NCI-H446 (cell line): Measurements from ENCODE around the gene CBL.
A peak's percentile ranks its signal among the peaks of the same experiment; 100 is the strongest.

Experiments used
- DNase-seq, 2 experiments: peaks; one replicate each; lab custom pipeline; 2025; lab: John Stamatoyannopoulos, UW

Gene CBL

DNA sequence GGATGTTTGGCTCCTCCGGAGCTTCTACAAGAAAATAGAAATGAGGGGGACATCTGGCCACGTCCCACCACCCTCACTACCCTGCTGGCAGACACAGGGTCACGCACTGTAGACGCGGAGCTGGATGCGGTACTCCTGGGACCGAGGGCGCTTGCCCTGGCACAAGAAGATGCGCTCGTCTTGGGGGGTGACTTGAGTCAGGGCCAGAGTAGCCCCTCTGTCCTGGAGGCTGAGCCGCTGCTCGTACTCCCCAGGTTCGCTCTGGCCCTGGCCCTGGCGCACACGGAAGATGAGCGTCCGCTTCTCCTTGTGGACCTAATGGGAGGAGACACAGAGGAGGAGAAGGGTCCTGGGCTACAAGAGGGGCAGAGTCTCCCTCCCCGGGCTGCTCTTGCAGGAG lies 108.6 kb downstream of the CBL start:
- no peak for DNase-seq

DNA sequence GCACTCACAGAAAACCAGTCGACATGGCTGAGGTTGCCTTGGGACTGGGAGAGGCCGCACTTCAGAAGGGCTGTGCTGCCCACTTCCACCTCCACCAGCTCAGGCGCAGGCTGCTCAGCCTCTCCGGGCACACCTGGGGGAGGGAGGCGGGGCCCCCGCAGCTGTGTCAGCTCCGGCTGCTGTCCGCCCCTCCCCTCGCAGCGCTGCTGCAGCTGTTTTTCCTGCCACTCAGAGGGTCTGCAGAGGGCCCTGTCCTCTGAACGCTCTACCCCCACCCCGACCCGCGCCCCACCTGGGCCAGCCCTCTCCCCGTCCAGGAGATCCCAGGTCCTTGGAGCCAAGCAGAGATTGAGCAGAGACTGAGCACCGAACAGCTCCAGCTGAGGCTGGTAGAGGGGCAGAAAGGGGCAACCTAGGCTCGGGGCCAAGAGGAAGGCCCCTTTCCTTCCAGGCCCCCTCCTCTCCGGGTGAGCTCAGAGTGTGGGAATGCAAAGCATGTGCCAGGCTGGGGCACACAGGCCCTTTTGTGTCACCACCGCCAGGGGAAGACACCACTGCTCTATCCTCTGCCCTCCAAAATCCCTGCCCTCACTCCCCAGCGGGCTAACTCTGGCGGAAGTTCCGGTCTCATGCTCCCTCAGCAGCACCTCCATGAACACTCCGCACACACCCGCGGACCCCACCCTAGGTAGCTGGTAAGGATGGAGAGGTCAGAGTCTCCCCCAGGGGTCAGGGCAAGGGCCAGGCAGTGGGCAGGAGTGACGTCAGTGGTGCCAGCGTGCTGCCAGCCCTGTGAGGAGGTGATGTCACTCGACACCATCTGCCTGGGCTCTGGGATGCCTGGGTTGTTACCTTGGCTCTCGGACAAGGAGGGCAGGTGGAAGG lies 109.2 kb downstream of the CBL start:
- peak in 1 of 2 experiments; percentile 73 for DNase-seq

DNA sequence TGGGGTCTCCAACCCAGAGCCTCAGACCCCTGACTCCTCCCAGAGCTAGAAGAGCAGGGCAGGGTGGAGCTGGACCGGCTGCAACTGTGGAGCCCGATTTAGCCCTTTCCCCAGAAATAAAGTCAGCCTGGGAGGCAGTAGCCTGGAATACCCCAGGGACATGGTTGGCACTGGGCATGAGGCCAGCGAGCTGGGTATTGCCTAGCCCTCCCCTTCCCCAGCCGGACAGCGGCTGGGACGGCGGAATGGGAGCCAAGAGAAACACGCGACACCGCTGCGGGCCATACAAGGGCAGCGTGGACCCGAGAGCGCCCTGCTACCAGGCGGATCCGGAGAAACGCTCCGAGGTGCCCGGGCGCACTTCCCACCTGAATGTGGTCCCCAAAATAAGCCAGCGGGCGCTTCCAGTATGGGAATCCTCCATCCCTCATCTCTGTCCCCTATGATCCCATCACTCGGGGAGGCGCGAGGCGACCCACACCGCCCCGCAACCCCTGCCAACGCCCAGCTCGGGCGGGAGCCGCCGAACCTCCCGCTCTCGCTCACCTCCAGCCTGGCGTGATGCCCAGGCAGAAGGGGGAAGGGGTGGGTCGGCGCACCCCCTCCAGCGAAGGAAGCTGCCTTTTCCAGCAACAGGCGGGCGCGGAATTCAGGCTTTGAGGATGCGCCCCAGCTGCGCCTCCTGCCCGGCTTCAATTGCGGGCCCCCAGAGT lies 110.0 kb downstream of the CBL start:
- peak in 1 of 2 experiments; percentile 78 for DNase-seq

DNA sequence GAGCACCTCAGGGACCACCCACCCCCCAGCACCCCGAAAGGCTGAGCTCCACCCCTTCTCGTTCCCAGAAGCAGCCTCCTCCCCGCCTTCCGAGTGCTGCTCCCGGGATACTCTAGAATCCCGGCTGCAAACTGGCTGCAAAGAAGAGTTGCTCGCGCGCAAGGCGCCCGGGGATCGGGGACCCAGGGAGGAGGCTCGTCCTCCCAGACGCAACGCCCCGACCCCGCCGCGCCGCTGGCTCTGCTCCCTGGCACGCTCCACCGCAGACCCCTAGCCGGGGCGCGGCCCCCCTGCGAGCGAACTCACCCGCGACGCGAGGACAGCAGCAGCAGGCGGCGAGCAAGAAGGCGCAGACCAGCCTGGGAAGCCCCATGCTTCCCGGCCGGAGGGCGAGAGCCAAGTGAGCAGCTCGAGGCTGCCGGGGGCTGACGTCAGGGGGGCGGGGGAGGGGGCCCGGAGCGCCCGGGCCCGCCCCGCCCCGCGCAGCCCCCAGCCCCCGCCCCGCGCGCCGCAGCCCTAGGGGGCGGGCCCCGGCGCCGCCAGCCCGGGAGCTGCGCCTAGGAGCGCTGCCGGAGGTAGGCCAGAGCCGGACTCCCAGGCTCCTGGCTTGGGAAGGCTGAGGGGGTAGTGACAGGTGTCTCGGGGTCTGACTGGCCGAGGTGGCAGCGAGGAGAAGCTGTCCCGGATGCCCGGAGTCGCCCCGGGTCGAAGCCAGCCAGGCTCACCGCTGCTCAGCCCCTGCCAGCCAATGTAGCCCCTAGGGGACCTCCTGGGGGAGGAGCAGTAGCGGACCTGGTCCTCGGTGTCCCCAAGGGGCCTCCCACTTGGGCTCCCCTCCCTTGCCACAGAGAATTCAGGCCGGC lies 110.8 kb downstream of the CBL start, which contains the start of gene MCAM:
Gene MCAM (minus strand): TSS at position 402 of the 863 bp plus-strand sequence. CDS start 29 bp downstream, at position 373.
- peak in 1 of 2 experiments; percentile 79 for DNase-seq

DNA sequence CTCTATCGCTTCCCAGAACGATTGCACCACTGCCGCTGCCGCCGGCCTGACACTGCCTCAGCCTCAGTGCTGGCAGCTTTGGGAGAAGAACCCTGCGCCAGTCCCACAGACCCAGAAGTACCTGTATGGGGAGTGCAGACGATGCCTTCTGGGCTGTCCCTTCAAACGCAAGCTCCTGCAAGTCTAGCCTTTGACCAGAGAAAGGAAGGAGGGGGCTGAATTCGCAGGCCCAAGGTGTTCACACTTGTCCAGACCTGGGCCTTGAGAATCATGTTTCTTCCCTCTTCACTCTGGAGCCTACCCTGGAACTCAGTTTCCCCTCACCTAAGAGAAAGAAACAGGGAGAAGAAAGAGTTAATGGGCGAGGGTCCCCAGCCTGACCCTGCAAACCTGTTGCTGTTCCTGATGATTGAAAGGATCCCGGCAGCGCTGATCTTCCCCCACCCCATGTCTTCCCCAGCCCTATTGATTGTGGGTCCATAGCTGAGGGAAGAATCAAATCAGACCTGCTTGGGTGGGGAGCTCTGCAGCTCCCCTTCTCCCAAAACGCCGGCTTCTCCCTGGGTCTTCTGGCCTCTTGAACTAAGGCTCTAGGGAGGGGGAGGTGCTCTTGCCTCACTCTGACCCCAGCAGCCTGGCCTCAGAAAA lies 111.6 kb downstream of the CBL start:
- DNase-seq, result no peak

DNA sequence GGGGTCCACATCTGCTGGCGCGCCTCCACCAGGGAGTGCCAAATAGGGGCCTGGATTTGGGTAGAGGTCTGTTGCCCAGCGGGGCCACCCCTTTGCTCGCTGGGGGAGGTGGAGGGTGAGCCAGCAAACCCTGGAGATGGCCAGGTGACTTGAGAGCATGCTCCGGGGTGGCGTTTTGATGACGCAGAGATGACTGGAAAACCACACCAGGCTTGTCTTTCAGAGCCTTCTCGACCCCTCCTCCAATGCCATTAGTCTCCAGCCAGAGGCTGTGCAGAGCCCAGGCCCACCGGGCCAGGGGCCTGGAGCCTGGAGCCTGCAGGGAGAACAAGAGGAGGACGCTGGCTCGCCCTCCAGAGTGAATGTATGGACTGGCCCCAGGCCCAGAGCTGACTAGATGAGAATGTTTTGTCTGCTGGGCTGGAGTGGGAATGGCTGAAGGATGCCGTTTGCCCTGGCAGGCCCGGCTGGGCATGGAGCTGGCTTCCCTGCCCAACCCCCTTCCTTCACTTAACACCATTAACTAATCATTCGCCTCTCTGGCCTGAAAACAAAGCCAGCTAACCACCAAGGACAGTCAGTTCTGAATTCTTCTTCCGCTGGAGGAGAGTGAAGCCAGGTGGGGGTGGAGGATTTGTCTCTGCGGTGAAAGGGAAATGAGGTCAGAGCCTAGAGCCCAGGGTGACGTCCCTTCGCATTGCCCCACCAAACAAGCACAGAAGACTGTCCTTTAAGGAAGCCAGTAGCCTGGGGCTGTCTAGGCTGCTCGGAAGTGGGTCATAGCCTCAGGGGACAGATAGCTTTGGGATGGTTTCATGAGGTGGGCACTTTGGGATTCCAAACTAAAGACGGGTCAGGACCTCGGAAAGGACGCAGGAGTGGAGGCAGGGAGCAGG lies 112.3 kb downstream of the CBL start:
- DNase-seq, result peak in 1 of 2 experiments; percentile 46

DNA sequence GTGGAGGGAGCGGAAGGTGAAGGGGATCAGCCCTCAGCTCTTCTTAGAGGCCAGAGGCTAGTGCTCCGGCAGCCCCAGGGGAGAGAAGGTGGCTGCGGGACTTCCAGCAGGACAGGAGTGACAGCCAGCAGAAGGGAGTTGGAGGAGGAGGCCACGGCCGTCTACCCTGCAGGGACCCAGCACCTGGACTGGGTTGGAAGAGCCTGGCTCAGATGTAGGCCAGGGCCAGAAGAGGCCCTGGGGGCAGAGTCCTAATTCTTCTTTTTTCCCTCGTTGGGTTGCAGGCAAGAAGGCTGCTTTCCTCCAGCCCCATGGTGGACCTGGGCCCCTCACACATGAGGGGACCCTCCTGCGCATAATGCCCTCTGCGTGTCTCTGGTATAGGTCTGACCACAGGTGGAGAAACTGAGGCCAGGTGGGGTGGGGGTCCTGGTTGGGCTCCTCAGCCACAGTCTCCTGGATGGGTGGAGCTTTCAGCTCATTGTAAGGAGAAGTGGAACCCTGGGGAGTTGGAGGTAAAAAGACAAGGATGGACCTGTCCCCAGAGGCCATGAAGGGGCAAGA lies 113.1 kb downstream of the CBL start:
- no peak for DNase-seq

DNA sequence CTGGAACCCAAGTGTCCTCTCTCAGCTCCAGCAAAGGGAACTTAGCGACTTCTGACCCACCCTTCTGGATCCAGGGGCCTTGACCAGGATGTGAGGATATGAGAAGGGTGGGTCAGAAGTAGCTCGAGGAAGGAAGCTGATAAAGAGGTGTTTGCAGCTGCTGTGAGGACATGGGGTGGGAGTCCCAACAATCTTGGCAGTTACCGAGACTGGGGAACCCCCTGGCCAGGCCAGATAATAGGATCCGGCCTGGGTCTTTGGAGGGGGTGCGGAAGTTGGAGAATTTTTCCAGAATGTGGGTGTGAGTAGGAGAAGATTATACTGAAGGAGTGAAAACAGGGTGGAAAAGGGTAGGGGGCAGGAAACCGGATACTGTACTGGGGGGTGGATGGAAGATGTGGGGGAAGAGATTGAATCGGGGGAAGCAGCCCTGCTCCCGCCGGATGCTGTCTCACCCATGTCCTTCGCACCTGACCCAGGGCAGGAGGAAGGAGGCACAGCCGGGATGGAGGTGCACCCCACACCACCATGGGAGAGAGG lies 113.6 kb downstream of the CBL start:
- DNase-seq, result no peak

DNA sequence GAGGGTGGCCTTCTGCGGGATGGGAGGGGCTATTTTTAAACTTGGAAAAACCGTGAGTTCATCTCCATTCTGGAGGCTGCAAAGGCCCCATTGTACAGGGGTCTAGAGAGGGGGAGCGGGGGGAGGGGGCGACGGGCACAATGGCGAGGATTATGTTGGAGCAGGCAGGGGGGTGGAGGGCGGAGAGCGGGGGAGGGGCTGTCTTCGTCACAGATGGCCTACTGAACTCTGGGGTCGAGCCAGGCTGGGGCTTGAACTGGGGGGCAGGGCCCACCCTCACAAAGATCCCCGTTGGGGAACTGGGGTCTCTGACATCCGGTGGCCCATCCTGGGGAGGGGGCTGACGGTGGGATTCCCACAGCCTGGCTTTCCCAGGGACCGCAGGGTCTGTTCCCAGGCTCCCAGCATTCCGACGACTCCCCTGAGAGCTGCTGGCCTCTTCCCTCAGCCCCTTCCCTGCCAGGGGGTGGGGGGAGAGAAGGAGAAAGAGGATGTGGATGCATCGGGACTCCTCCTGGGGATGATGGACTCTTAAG lies 114.2 kb downstream of the CBL start:
- no peak for DNase-seq

DNA sequence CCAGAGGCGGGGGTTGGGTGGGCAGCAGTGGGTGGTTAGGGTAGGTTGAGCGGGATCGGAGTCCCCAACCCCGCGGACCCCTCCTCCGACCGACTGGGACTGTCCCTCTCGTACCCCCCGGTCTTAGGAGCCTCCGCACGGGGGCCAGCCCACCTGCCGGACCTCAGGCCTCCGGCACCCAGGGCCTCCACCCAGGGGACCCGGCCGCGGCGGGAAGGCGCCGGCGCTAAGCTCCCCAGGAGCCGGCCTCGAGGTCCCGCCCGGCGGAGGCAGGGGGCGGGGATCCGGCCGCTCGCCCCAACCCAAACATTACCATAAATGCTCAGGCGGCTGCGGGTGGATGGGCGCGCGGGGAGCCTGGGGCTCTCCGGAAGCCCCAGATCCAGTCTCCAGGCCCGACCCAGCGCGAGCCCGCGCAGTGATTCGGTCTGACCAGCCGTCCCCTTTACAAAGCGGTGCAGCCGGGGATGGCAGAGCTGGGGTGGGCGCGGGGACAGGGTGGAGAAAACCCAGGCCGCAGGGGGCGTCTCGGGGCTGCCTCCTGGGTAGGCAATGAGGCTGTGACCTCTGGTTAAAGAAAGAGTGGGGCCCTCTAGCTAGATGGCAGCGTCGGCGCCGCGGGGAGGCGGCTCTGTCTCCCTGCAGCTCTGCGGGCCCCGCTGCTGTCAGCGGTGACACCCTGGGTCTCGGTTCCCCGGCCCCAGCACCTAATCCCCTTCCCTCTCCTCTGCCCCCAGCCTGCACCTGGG lies 114.8 kb downstream of the CBL start:
- no peak for DNase-seq

DNA sequence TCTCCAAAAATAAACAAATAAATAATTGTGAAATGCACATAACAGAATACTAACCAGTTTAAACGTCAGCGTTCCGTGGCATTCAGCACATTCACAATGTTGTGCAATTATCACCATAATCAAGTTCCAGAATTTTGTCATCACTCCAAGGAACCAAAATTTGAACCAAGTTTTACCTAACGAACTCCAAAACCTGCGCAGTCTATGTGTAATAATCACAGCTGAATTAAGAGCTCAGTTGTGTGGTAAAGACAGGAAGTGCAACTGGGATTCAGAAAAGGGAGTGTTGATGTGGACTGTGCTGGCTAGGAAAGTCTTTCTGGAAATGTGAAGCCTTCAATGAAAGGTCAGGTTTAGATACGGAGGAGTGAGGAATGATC lies 116.2 kb downstream of the CBL start:
- DNase-seq, result no peak

DNA sequence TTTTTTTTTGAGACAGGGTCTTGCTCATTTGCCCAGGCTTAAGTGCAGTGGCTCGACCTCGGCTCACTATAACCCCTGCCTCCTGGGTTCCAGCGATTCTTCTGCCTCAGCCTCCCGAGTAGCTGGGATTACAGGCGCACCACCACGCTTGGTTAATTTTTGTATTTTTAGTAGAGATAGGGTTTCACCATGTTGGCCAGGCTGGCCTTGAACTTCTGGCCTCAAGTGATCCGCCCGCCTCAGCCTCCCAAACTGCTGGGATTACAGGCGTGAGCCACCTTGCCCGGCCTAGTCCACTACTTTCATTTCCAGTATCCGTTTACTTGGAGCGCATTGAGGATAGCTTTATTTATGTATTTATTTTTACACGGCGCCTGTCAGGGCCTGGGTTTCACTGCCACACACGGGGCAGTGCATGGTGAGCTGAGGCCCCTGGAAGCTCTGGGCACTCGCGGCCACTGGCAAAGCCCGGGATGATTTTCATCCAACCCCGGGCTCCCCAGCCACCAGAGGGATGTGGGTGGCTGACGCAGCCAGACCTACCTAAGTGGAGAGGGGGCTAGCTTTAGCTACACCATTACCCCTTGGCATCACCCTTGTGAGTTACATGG lies 116.9 kb downstream of the CBL start:
- DNase-seq, result no peak

DNA sequence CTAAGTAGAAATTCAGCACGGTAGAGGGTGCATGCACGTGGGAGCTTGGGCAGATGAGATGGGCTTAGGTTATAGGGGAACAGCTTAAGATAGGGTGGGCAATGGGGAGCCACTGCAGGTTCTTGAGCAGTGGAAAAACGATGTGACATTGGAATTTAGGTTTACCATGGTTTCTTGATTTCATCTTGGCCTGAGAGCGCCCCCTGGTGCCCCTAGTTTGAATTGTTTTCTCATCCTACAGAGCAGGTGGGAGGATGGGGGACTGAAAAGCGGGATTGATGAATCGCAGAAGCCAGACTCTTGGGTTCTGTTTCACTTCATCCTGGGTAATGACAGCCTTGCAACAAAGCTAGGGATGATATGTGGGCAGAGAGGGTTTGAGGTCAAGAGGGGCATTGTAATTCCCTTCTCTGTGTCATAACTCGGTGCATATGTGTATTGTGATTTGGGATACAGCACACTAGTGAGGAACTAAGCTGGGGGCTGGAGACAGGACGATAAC lies 117.4 kb downstream of the CBL start:
- DNase-seq, result peak; percentile 42 to 83

DNA sequence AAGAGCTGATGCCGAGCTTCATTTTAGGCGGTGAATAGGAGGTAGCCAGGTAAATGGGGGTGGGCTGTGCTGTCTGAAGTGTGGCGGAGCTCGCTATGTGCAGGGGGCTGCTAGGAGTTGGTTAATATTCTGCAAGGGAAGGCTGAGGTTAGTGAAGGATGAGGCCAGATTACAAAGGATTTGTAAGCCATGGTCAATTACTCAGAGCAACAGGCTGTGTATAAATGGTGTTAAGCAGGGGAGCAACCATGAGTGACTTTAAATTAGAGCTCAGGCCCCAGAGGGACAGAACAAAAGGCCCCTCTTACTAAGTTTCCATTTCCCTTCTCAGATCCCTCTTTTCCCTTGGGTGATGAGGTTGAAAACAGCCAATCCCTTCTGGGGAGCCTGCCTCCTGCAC lies 118.0 kb downstream of the CBL start:
- DNase-seq, result no peak

DNA sequence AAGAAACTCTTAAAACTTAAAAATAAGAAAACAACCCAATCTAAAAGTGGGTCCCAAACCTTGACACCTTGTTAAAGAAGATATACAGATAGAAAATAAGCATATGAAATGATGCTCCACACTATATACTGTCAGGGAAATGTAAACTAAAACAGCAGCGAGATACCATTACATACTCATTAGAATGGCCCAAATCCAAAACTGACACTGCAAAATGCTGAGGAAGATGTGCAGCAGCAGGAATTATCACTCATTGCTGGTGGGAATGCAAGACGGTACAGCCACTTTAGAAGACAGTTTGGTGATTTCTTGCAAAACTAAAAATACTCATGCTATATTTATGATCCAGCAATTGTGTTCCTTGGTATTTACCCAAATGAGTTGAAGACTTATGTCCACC lies 123.2 kb downstream of the CBL start:
- DNase-seq, result no peak

DNA sequence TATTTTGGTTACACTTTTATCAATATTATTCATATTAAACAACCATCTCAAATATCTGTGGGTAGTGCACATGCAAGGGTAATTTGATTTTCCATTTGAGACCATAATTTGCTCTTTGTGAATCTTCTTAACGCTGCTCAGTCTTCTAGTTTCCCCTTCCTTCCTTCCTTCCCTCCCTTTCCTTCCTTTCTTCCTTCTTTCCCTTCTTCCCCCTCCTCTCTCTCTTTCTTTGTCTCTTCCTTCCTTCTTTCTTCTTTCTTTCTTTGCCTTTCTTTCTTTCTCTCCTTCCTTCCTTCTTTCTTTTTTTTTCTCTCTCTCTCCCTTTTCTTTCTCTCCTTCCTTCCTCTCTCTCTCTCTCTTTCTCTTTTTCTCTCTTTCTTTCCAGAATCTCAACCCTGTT lies 124.1 kb downstream of the CBL start:
- DNase-seq, result no peak

DNA sequence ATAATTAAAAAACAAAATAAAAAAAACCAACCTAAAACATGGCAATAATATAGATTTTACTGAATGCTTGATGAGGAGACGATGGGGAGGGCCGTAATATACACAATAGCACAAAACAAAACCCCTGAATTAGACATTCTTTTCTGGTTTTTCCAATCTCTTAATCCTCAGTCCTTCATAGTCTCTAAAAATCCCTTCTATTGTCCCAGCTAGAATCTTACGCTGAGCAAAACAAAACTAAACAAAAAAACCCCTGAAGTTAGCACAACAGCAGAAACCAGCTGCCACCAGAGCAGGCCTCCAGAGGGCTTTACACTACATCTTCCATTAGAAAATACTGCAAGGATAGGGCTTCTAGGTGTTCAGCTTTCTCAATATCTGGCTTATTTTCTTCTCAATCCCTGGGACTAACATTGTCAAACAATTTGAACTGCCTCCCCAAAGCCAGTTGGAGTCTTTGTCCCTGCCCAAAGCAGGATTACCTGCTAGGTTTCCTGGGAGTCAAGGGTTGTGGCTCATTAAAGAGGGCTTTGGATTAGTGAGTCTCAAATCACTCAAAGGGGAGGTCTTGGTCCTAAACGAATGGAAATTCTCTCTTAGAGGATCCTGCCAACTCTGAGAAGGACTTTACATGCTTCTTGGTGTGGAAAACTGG lies 126.1 kb downstream of the CBL start:
- no peak for DNase-seq
